K562 (cell line): ENCODE data around the gene MAGT1.

Source experiments
- SMARCA4 ChIP-seq: fragments of 450-650 bp; IDR thresholded peaks from 2 replicates; pipeline ENCODE4 v1.6.1; 2016
- TF ChIP-seq, protein P1 (sequence below): sonication (generic); formaldehyde crosslinking; IDR thresholded peaks from 2 replicates; pipeline ENCODE4 v1.8.0; 2022; ENCODE audit warnings: mild to moderate bottlenecking, missing genetic modification reagents
- TF ChIP-seq, protein P2 (sequence below): fragments of 250-450 bp; sonication (Bioruptor Pico); IDR thresholded peaks from 2 replicates; pipeline ENCODE4 v1.4.0; 2020; ENCODE audit warnings: mild to moderate bottlenecking, moderate library complexity

DNA sequence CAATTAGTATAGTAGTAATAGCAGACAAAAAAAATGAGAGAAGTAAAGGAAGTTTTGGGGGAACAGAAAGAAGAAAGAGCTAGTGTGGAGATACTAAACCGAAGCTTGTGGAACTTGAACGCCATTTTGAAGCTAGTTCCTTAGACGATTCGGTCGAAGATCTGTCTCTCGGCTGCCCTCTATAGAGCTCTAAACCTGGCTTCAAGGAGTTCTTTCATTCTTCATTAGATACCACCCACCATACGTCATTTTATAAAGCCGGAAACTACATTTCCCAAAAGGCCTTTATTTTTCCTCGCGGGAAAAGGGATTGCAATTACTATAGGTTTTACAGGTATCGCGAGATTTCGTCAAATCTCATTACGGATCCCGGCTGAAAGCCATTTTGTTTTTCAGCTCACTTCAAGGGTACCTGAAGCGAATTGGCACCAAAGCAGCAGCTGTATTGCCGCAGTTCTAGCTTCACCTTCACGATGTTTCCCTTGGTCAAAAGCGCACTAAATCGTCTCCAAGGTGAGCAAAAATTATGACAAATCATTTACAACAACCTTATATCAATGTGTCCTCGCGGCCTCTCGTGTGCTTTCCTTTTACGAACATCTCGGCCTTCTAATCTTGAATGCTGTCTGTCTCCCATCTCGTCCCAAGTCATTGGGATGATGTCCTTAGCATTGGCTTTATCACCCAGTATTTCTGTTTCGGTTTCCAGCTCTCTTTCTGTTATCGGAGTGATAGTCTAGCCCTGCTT, 4.0 kb upstream of the MAGT1 start, which contains the start of gene COX7B:
- TF ChIP-seq, protein P1, sequence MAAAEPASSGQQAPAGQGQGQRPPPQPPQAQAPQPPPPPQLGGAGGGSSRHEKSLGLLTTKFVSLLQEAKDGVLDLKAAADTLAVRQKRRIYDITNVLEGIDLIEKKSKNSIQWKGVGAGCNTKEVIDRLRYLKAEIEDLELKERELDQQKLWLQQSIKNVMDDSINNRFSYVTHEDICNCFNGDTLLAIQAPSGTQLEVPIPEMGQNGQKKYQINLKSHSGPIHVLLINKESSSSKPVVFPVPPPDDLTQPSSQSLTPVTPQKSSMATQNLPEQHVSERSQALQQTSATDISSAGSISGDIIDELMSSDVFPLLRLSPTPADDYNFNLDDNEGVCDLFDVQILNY (CRISPR knock-in tag), result no peak
- TF ChIP-seq, protein P2, sequence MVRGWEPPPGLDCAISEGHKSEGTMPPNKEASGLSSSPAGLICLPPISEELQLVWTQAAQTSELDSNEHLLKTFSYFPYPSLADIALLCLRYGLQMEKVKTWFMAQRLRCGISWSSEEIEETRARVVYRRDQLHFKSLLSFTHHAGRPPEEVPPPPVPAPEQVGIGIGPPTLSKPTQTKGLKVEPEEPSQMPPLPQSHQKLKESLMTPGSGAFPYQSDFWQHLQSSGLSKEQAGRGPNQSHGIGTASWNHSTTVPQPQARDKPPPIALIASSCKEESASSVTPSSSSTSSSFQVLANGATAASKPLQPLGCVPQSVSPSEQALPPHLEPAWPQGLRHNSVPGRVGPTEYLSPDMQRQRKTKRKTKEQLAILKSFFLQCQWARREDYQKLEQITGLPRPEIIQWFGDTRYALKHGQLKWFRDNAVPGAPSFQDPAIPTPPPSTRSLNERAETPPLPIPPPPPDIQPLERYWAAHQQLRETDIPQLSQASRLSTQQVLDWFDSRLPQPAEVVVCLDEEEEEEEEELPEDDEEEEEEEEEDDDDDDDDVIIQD (CRISPR knock-in tag), result no peak
- no peak for TF ChIP-seq SMARCA4
